ENCODE measurements around the gene DEDD2.

The DEDD2 gene

GRCh38 chr19:42189133-42189532 is 28.3 kb downstream of the DEDD2 start:
- no peak overlapping the region for H3K4me3 ChIP-seq (ENCODE audit: low read depth, low read length)
- DNase-seq (ENCODE audit: low read depth, low spot score): no peak
- in situ Hi-C loops (cut with HindIII; ENCODE audit: low sequenced_read_pairs): no loop called here
- TF ChIP-seq CTCF (IDR thresholded peaks at IDR 0.05; ENCODE audit: low read depth, low read length): no peak

- in situ Hi-C loops (cut with HindIII; ENCODE audit: low sequenced_read_pairs): no loop called here
- DNase-seq (ENCODE audit: low read depth, low spot score): no peak
- no peak for TF ChIP-seq CTCF (IDR thresholded peaks at IDR 0.05; ENCODE audit: low read depth, low read length)
- H3K4me3 ChIP-seq (ENCODE audit: low read depth, low read length): no peak overlapping the region
Observed at GRCh38 chr19:42188665-42189064, 28.8 kb downstream of the DEDD2 start.

- in situ Hi-C loops (cut with HindIII; ENCODE audit: low sequenced_read_pairs): no loop called here
- DNase-seq (ENCODE audit: low read depth, low spot score): no peak
Observed at GRCh38 chr19:42185277-42185676, 32.2 kb downstream of the DEDD2 start.

GRCh38 chr19:42184401-42184861 is 33.0 kb downstream of the DEDD2 start:
- TF ChIP-seq CTCF (IDR thresholded peaks at IDR 0.05; ENCODE audit: low read depth, low read length): peak; percentile 93
- DNase-seq (ENCODE audit: low read depth, low spot score): peak; percentile 77
- in situ Hi-C loops (cut with HindIII; ENCODE audit: low sequenced_read_pairs): no loop called here
- H3K4me3 ChIP-seq (ENCODE audit: low read depth, low read length): no peak overlapping the region

More at GRCh38 chr19:42185277-42185676, 32.2 kb downstream of the DEDD2 start:
- TF ChIP-seq CTCF (IDR thresholded peaks at IDR 0.05; ENCODE audit: low read depth, low read length): no peak
- H3K4me3 ChIP-seq (ENCODE audit: low read depth, low read length): no peak overlapping the region

GRCh38 chr19:42178791-42179674 is 38.4 kb downstream of the DEDD2 start:
- peak; percentile 47 for TF ChIP-seq CTCF (IDR thresholded peaks at IDR 0.05; ENCODE audit: low read depth, low read length)
- in situ Hi-C loops (cut with HindIII; ENCODE audit: low sequenced_read_pairs): no loop called here
- no peak for DNase-seq (ENCODE audit: low read depth, low spot score)
- H3K4me3 ChIP-seq (ENCODE audit: low read depth, low read length): no peak overlapping the region

- in situ Hi-C loops (cut with HindIII; ENCODE audit: low sequenced_read_pairs): no loop called here
- no peak for TF ChIP-seq CTCF (IDR thresholded peaks at IDR 0.05; ENCODE audit: low read depth, low read length)
- H3K4me3 ChIP-seq (ENCODE audit: low read depth, low read length): no peak overlapping the region
- no peak for DNase-seq (ENCODE audit: low read depth, low spot score)
Observed at GRCh38 chr19:42177686-42178019, 39.8 kb downstream of the DEDD2 start.
